GM23248 (cell line): ENCODE measurements around the gene INSL3. TPM values are rescaled to one million over a fixed set of nuclear protein-coding genes. Genes with fewer than 3 reads are reported as not detected.

Source experiments
- DNase-seq: peaks from one replicate; pipeline ENCODE4 v3.0.0-alpha.2; 2015
- H2AFZ ChIP-seq: fragments of 200-600 bp; sonication (generic); 2 replicates; pipeline ENCODE4 v1.6.1; 2016; ENCODE audit warnings: antibody characterized with exemption
- H3F3A ChIP-seq: fragments of 200-600 bp; sonication (generic); 2 replicates; pipeline ENCODE4 v1.6.1; 2016; ENCODE audit warnings: mild to moderate bottlenecking, antibody characterized with exemption, mixed run types; ENCODE audit not compliant: insufficient read depth
- H3K27ac ChIP-seq: fragments of 200-600 bp; sonication (generic); 2 replicates; pipeline ENCODE4 v1.5.1; 2016; ENCODE audit warnings: mild to moderate bottlenecking
- H3K27me3 ChIP-seq: fragments of 200-600 bp; sonication (generic); replicated peaks from 2 replicates; pipeline ENCODE4 v1.6.1; 2016; ENCODE audit warnings: mild to moderate bottlenecking; ENCODE audit not compliant: insufficient read depth
- H3K36me3 ChIP-seq: fragments of 200-600 bp; sonication (generic); 2 replicates; pipeline ENCODE4 v1.6.1; 2016; ENCODE audit warnings: low read depth, mild to moderate bottlenecking
- H3K4me1 ChIP-seq: fragments of 200-600 bp; sonication (generic); 2 replicates; pipeline ENCODE4 v1.6.1; 2016; ENCODE audit warnings: mild to moderate bottlenecking; ENCODE audit not compliant: insufficient read depth
- H3K4me2 ChIP-seq: fragments of 200-600 bp; sonication (generic); one replicate; pipeline ENCODE4 v1.6.1; 2016; ENCODE audit warnings: mild to moderate bottlenecking; ENCODE audit not compliant: unreplicated experiment
- H3K4me3 ChIP-seq: fragments of 200-600 bp; sonication (generic); 2 replicates; pipeline ENCODE4 v1.5.1; 2016; ENCODE audit warnings: mild to moderate bottlenecking
- H3K79me2 ChIP-seq: fragments of 200-600 bp; sonication (generic); 2 replicates; pipeline ENCODE4 v1.6.1; 2016; ENCODE audit warnings: mild to moderate bottlenecking; ENCODE audit not compliant: insufficient read depth
- H3K9ac ChIP-seq: fragments of 200-600 bp; sonication (generic); 2 replicates; pipeline ENCODE4 v1.6.1; 2016; ENCODE audit warnings: mild to moderate bottlenecking
- H3K9me2 ChIP-seq: fragments of 200-600 bp; sonication (generic); 2 replicates; pipeline ENCODE4 v1.6.1; 2016; ENCODE audit warnings: mixed run types, mild to moderate bottlenecking, moderate library complexity; ENCODE audit not compliant: insufficient read depth
- H3K9me3 ChIP-seq: fragments of 200-600 bp; sonication (generic); one replicate; pipeline ENCODE4 v1.6.1; 2017; ENCODE audit warnings: low read depth
- H4K20me1 ChIP-seq: fragments of 200-600 bp; sonication (generic); 2 replicates; pipeline ENCODE4 v1.6.0; 2016; ENCODE audit not compliant: insufficient read depth
- EZH2 ChIP-seq: fragments of 200-600 bp; sonication (generic); IDR thresholded peaks from 2 replicates; pipeline ENCODE4 v1.6.1; 2018; ENCODE audit warnings: antibody characterized with exemption, mild to moderate bottlenecking; ENCODE audit not compliant: insufficient read depth, poor library complexity, severe bottlenecking
- EZH2phosphoT487 ChIP-seq: fragments of 200-600 bp; sonication (generic); IDR thresholded peaks from 2 replicates; pipeline ENCODE4 v1.6.1; 2018; ENCODE audit warnings: antibody characterized with exemption, moderate library complexity, mild to moderate bottlenecking, low read depth; ENCODE audit not compliant: insufficient read depth
- WGBS, 2 experiments: methylation state at CpG; one replicate each; pipeline ENCODE4 v1.1.6; 2015 to 2017; ENCODE audit warnings: low lambda C conversion rate in 2 of 2, low coverage in 1 of 2; ENCODE audit errors: missing lambda C conversion rate in 2 of 2; 5-methylcytosine and 5-hydroxymethylcytosine counted together
- in situ Hi-C: fragments of 300-500 bp; cut with MboI; formaldehyde crosslinking; loops from 2 replicates; pipeline ENCODE4 v1.15.0; 2020
- polyA plus RNA-seq: library from polyadenylated mRNA; unstranded; fragments of >200 nt; fragmentation: Nextera tagmentation; extraction: Ambion mirVana; gene quantifications from 2 replicates; pipeline ENCODE4 v1.2.1, GENCODE V29; 2016
- total RNA-seq: library from RNA; depleted of rRNA; stranded (reverse); fragments of >200 nt; shearing (Covaris generic); gene quantifications from 2 replicates; pipeline ENCODE4 v1.2.3, GENCODE V29; 2014

Gene INSL3
- total and polyA plus RNA-seq, 2 experiments from 2014 or later = not detected

DNA sequence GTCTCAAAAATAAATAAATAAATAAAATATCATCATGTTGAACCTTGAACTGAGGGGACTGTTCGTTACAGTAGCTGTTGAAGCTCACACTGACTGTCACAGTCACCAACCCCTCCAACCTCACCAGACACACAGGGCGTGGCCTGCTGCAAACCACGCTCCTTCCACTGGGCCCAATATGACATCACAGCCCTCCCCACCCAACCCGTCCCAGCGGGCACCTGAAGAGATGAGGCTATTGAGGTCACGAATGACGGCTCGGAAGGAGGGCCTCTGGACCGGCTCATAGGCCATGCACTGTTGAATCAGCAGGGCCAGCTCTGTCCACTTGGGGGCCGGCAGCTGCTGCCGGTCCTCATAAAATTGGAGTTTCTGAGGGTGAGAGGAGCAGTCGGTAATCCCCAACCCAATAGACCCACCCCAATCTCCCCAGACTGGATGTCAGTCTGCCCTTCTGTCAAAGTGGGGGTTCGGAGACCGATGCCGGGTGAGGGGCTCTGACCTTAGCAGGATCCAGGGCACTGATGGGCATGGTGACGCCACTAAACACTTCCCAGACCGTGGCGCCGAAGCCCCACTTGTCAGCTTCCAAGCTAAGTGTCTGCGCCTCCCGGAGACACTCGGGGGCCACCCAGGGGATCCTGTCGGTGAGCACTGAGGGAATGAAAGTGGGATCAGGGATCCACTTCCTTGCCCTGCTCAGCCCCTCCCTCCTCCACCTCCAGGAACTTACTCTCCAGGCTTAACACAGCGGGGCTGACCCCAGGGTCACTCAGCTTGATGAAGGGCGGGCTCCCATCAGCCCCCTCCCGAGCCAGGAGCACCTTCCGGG is 13.2 kb upstream of the INSL3 start:
- Histone ChIP-seq H3K27ac (no peak overlapping the region), H3K27me3 (no peaks in the 10 kb centered on the region), H2AFZ (no peak overlapping the region), H3K4me1 (no peaks in the 10 kb centered on the region), H3K36me3 (no peaks in the 10 kb centered on the region), H3K79me2 (no peaks in the 10 kb centered on the region), H3K9me2 (no peaks in the 10 kb centered on the region), H3K4me2 (no peak overlapping the region), H3F3A (no peaks in the 10 kb centered on the region), H4K20me1 (no peaks in the 10 kb centered on the region), H3K4me3 (no peak overlapping the region), H3K9ac (no peak overlapping the region), H3K9me3 (no peaks in the 10 kb centered on the region)
- DNase-seq = peak; percentile 7
- TF ChIP-seq EZH2 (no peak), EZH2phosphoT487 (no peak)
- WGBS, 2 experiments = 78 to 80% methylated on average over 27 of the region's 27 CpGs
- in situ Hi-C loops = no loop called here

DNA sequence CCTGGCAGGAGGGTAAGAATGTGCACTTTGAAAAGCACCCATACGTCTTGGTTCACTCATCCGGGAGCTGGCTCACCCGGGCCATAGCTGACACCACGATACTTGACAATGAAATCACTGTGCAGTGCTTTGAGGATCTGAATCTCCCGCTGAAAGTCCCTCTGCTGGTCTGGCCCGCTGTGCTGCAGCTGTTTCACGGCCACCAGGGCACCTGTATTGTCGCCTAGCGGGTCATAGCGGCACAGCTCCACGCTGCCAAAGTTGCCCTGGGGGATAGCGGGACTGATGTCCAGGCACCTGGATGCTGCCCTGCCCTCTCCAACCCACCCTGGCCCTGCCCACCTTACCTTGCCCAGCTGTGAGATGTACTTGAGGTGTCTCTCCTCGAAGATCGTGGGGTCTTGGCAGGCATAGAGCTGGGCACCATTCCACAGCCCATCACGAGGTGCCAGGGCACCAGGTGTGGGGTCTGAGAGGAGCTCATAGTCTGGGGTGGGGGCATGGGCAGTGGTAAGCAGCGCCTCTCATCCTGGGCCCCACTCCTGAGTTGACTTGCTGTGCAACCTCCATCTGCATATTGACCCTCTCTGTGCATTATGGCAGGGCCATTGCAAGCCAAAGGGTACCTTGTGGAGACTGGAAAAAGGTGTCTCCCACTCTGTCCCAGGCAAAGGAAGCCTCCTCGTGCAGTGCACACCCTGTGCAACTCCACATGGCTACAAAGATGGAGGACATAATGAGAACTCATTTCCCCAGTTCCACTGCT is 11.3 kb upstream of the INSL3 start:
- no peak for DNase-seq
- H3F3A ChIP-seq = no peaks in the 10 kb centered on the region
- H3K79me2 ChIP-seq = no peaks in the 10 kb centered on the region
- H2AFZ ChIP-seq = no peak overlapping the region
- in situ Hi-C loops = no loop called here
- H3K4me3 ChIP-seq = no peak overlapping the region
- no peaks in the 10 kb centered on the region for H3K27me3 ChIP-seq
- WGBS, 2 experiments = 79 to 82% methylated on average over 17 of the region's 17 CpGs
- H3K36me3 ChIP-seq = no peaks in the 10 kb centered on the region
- H4K20me1 ChIP-seq = no peaks in the 10 kb centered on the region
- H3K9ac ChIP-seq = no peak overlapping the region
- TF ChIP-seq EZH2phosphoT487 (no peak), EZH2 (no peak)
- no peaks in the 10 kb centered on the region for H3K4me1 ChIP-seq
- no peak overlapping the region for H3K4me2 ChIP-seq
- no peaks in the 10 kb centered on the region for H3K9me2 ChIP-seq
- no peaks in the 10 kb centered on the region for H3K9me3 ChIP-seq
- no peak overlapping the region for H3K27ac ChIP-seq

DNA sequence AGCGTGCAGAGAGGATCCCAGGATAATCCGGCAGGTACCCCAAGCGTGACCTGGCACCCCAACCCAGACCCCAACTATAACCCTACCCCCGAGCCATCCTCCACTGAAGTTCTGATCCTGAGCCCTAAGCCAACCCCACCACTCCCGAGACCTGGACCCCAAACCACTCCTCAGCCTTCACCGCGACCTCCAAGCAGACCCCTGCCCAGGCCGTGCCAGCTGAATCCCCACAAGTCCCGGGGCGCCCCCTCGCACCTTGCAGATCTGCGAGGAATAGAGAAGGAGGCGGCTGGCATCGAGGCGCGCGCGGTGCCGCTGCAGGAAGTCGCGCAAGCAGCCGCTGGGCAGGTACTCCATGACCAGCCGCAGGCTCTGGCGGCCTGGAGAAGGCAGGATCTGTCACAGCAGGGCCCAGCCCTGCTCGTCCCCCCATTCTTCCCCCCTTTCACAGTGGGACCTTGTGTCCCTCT is 10.1 kb upstream of the INSL3 start:
- no peak overlapping the region for H3K27ac ChIP-seq
- no peak overlapping the region for H3K4me2 ChIP-seq
- H3K79me2 ChIP-seq = no peaks in the 10 kb centered on the region
- no peaks in the 10 kb centered on the region for H4K20me1 ChIP-seq
- no peaks in the 10 kb centered on the region for H3K9me2 ChIP-seq
- no peak overlapping the region for H3K4me3 ChIP-seq
- 56 to 66% methylated on average over 18 to 25 of the region's 25 CpGs for WGBS, 2 experiments
- no peak for DNase-seq
- no peaks in the 10 kb centered on the region for H3K27me3 ChIP-seq
- H3K9me3 ChIP-seq = no peaks in the 10 kb centered on the region
- no peaks in the 10 kb centered on the region for H3K36me3 ChIP-seq
- no peaks in the 10 kb centered on the region for H3K4me1 ChIP-seq
- H3F3A ChIP-seq = no peaks in the 10 kb centered on the region
- H3K9ac ChIP-seq = no peak overlapping the region
- H2AFZ ChIP-seq = no peak overlapping the region
- TF ChIP-seq EZH2phosphoT487 = no peak
- no peak for TF ChIP-seq EZH2
- in situ Hi-C loops = no loop called here

DNA sequence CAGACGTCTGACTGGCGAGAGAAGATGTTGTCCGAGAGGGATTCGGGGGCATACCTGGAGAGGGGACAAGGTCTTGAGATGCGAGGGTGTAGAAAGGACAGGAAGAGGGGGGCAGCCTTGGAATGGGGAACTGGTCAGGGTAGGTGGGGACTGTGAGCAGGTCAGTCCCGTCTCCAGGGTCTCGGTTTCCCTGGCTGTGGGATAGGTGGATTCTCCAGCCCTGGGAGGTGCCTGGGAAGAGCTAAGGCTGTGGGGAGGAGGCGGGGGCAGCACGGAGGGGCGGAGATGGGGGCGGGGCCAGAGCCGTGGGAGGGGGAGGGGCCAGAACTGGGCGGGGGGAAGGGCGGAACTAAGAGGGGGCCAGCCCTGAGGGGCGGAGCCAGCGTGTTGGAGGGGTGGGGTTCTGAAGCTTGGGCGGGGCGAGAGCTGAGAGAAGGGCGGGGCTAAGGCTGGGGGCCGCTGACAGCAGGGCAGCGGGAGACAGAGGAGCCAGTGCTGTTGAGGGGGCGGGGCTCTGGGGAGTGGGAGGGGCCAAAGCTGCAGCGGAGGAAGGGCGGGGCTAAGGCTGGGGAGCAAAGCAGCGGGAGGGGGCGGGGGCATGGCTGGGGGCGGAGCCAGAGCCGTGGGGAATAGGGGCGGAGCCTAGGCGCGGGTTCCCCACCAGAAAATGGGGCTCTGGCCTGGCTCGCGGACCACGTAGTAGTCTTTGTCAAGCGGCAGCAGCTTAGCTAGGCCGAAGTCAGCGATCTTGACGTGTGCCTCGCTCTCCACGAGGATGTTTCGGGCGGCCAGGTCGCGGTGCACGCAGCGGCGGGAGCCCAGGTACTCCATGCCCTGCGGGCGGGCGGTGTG is 9.5 kb upstream of the INSL3 start:
- DNase-seq = peak; percentile 73
- TF ChIP-seq EZH2 = no peak
- TF ChIP-seq EZH2phosphoT487 = no peak
- Histone ChIP-seq H3K9ac (no peak overlapping the region), H3K4me2 (no peak overlapping the region), H3K4me3 (no peak overlapping the region), H3K27me3 (no peaks in the 10 kb centered on the region), H3K9me3 (no peaks in the 10 kb centered on the region), H3K4me1 (no peaks in the 10 kb centered on the region), H4K20me1 (no peaks in the 10 kb centered on the region), H3K36me3 (no peaks in the 10 kb centered on the region), H2AFZ (peak overlapping the region; percentile 27; the same call in 1 of the 2 replicates), H3K27ac (no peak overlapping the region), H3F3A (no peaks in the 10 kb centered on the region), H3K9me2 (no peaks in the 10 kb centered on the region), H3K79me2 (no peaks in the 10 kb centered on the region)
- 17 to 25% methylated on average over 18 to 50 of the region's 50 CpGs for WGBS, 2 experiments
- in situ Hi-C loops = no loop called here
